Right hindlimb (tissue), 1 donor: ENCODE data around the gene ANTXR1.

Experiments used
- DNase-seq: peaks from one replicate; pipeline ENCODE4 v3.0.0-alpha.2; 2018

The ANTXR1 gene

DNA sequence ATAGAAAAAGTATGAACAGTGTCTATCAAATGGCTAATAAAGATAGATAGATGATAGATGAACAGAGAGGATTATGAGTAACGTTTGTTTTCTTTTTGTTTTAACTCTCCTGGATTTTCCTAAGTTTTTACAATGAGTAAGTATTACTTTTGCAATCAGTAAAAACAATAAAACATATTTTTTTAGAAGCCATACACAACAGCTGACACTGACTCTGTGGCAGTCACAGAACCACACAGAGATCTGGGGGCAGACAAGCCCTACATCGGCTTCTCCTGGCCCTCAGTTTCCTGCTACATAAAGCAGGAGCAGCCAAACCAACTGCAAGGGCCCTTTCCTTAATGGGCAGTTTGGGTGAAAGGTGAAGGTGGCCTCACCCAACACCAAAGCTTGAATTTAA lies 63.6 kb downstream of the ANTXR1 start:
- DNase-seq, result no peak

DNA sequence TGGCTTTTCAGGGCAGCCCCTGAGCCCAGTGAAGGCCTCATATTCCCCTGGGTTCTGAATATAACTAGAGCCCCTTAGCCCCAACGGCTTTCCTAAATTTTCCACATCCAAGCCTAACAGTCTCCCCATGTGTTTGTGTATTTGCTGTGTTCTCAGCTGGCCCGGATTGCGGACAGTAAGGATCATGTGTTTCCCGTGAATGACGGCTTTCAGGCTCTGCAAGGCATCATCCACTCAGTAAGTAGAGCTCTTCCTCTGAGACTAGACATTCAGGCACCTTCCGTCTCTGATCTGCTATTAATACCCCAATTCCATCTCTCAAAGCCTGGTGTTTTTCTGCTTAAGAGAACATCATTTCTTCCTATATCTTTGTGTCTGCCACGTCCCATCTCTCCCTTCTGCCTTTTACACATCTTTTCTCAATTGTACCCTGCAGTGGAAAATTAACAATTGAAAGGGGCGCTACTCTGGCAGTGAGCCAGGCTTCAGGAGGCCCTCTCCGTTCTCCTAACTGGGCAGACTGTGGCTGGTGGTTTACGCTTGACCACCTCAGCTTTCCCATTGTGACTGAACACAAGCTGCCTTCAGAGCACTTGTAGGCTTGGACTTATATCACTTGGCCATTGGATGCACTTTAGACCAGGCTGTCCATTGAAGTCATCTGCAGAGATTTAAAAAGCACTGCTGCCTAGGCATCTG lies 64.4 kb downstream of the ANTXR1 start:
- DNase-seq, result no peak

DNA sequence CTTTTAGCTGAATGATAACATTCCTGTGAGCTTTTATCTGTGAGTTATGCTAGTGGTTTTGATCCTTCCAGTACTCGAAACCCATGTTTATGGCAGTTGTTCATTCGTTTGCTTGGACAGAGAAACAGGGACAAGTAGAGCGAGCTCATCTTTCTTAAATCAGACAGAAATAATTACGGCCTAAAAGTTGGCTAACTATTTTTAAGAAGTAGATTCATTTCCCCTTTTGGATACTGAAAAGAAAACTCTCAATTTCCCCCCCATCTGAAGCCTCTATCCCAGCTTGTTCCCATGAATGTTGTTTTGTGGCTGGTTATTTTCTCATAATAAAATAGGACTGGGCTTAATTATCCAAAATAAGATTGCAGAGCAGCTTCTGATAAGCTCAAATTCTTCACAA lies 67.1 kb downstream of the ANTXR1 start:
- no peak for DNase-seq

DNA sequence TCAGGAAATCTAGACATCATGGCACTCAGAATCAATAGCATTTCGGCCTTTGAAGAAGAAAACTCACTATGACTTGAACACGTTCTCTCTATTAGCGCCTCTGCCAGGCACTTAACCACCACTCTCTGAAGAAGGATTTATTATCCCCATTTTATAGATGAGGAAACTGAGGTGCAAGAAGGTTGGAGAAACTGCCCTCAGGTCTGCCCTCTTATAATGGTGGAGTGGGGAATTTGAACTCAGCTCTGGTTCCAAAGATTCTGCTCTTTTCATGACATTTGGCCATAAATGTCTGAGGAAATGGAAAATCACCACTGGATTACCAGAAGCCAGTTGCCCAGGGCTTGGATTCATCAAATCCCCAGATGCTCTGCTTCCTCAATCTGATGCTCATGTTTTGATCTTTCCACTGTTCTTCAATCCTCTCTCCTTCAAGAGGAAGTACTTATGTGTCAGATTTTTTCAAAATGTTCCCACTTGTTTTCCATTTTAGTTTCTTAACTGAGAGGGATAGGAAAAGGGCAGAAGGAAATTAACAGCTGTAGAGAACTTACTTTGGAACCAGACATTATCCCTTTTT lies 68.1 kb downstream of the ANTXR1 start:
- no peak for DNase-seq

DNA sequence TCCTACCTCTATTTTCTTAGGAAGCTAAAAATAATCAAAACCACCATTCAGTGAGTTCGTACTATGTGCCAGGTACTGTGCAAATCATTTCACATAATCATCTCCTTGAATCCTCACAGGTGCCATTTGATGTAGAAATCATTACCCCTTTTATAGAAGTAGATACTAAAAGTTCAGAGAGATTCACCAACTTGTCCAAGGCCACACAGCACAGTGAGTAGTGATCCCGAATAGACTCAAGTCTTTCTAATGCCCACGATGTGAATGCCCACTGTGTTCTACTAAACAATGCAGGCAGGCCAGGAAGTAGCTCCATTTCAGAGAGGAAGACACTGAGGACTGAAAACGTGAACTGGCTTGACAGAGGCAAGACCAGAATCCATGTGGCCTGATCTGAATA lies 68.8 kb downstream of the ANTXR1 start:
- no peak for DNase-seq

DNA sequence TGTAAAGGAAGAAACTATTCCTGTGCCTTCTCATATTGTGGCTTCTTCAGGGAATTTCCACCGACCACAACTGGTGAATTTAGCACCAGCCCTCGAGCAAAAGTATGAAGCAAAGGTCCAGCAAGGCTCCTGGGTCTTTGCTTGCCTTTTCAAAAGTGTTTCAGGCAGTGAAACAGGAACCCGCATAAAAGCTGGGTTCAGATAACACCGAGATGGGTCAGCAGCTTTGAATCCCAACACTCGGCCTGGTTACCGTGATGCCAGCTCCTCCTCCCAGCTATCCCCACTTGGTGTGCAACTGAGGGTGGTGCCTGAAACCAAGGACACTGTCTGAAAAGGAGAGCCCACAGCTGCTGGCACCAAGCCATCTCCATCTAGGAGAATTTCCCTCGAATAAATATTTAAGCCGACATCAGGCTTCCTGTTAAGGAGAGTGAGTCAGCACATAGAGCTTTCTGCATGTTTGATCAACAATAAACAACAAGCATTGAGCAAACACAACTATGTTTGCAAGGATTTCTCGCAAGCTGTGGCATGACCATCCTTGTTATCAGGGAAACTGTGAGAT lies 69.5 kb downstream of the ANTXR1 start:
- peak; percentile 44 for DNase-seq

DNA sequence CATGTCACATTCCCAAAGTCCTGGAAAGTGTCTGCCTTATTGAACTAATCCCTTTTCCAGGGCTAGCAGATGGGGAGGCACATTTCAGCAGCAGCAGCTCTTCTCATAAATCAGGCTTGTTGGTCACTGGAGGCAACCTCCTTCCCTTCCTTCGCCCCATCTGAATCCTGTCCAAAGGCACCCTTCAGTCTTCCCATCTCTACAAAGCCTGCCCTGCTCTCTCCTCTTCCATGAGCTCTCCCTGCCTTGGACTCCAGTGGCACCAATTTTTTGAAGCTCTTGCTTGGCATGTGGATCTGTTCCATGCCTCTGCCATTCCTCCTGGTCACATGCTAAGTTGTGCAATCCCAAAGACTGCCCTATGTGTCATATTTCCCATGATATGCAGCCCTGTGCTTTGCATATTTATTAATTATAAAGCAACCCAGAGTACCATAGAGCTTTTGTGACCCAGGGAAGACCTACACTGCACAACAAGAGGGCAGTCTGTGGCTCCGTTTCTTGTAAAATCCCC lies 70.3 kb downstream of the ANTXR1 start:
- no peak for DNase-seq

DNA sequence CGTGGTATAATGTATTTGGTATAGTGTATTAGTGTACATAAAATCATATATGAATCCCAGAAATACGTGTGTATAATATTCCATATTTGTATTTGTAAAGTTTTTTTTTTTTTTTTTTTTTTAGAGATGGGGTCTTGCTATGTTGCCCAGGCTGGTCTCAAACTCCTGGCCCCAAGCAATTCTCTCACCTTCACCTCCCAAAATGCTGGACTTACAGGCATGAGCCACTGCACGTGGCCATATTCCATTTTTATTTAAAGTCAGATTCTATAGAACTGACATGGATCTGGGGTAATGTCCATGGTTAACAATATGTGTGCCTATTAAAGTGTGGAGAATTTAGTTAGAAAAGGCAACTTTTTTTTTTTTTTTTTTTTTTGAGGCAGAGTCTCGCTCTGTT lies 71.5 kb downstream of the ANTXR1 start:
- DNase-seq, result no peak

DNA sequence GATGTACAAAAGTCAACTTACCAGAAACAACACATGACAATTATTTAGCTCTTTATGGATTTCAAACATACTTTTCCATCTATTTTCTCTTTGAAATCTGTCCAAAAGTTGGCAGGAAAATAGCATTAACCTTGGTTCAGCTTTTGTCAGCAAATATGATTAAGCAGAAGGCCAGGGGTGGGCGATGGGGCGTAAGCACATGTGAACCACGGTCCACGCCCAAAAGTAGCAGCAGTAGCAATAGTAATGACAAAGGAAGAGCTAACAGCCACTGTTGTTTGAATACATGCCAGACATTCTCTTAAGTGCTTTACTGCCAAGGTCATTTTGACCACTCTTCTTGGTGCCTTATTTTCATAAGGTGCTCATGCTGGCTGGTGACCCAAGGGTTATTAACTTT lies 73.5 kb downstream of the ANTXR1 start:
- DNase-seq, result no peak

DNA sequence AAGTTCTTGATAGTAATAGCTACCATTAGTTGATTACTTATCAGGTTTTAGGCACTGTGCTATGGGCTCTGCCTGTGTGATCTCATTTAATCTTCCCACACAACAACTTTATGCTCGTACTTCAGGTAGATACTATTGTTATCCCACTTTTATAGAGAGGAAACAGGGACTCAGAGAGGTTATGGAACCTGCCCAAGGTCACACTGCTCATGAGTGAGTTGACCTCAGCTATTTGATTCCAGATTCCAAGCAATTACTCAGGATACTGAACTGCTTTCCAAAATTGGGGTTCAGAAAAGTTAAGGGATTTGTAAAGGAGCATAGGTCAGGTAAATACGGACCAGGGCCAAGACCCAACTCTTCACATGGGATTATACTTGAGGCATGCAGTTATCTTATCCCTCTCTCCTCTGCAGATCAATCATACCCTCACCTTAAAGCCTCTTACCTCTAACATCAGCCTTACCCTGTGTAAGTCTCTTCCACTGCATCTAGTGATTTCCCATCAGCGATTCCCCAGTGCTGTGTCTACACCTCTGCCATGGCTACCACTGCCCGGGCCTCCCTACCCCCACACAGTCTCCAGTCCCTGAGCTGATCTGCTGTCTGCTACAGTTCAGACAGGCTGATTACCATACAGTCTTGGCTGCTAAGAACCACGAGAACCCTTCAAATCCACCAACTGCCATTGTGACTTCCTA lies 74.4 kb downstream of the ANTXR1 start:
- no peak for DNase-seq

DNA sequence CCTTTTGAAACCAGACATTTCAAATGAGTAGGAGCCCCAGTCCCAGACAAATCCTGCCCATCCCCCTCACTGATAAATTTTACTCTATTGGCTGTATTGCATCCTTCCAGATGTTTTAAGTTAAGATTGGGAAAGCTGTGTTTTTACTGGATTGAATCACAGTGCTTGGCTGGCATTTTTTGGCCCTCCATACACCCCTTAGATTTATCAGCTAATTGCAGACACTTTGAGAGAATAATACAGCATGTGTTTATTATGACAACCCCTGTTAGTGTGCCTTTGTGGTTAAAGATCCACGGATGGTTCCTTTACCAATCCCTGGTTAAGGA lies 74.9 kb downstream of the ANTXR1 start:
- DNase-seq, result no peak

DNA sequence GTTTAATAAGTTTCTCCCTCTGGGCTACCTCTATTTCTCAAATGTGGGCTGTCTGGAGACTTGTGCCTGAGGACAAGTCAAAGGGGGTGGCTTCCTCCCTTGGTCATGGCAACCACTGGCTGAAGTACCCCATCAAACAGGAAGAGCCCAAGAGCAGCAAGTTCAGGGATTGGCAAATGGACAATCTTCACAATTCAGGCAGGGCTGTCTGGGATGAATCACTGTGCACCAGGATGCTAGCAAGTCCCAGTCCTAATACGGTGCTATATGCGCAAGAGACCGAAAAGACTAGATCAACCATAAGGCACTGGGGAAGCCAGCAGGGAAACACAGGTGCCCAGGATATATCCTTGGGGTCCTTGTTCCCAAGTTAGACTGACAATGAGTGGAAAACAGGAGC lies 75.5 kb downstream of the ANTXR1 start:
- no peak for DNase-seq

DNA sequence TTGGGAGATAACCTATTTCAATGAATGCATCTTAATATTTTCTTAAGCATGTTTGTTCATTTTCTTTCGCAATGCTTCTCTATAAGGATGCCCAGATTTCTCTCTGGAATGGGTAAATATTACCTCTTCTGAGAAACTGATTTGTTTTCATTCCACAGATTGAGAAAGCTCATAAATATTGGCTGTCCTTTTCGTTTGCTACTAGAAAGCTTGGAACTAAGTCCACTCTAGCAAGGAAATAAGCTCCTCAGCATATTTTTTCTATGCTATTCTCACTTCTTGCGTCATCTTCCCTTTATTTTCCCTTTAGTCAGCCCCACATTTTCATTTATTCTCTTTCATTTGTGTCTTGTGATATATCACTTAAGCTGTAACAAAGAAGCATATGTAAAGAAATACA lies 76.3 kb downstream of the ANTXR1 start:
- DNase-seq, result no peak

DNA sequence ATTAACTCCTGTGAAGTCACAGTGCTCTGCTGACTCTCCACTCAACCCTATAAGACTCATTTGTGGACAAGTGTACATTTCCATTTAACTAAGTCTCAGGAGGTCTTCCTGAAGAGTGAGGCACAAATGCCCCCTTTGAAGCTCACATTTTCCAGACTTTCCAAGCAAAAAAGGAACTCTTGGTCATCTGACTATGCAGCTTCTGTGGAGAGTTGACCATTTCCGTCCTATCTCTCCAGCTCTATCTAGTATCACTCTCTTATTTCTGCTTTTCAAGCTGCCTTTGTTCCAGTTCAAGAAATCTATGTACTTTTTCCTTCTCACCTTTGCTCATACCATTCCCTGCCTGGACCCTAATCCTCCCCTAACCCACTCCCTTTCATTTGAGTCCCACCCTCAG lies 77.0 kb downstream of the ANTXR1 start:
- no peak for DNase-seq

DNA sequence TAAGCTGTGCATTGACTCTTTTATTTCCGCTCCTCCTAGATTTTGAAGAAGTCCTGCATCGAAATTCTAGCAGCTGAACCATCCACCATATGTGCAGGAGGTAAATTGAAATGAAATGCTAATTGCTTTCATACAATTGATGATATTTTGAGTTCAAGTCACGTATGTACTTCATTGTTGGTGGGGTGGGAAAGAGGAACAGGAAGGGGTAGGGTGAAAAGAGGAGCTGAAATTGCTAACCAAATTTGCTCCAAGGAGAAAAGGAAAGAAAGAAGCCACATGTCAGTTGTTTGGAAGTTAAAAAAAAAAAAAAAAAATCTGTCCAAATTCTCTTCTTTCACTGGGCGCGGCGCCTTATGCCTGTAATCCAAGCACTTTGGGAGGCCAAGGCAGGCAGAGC lies 77.8 kb downstream of the ANTXR1 start:
- no peak for DNase-seq

DNA sequence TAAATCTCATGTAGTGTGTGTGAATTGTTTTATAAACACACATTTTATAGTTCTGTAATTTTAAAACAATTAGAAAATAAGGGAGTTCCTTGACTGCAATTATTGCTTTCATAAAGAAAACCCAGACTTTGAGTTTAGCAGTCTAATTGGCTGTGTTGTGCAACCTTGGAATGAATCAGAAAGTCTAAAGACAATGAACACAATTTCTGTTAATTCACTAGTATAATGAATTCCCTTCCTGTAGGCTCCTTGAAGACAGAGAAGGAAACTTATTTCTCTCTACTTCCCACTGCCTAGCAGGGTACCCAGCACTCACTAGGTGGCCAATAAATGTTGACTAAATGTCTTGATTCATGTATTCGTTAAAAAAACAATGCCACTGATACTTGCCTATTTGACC lies 79.9 kb downstream of the ANTXR1 start:
- DNase-seq, result no peak

DNA sequence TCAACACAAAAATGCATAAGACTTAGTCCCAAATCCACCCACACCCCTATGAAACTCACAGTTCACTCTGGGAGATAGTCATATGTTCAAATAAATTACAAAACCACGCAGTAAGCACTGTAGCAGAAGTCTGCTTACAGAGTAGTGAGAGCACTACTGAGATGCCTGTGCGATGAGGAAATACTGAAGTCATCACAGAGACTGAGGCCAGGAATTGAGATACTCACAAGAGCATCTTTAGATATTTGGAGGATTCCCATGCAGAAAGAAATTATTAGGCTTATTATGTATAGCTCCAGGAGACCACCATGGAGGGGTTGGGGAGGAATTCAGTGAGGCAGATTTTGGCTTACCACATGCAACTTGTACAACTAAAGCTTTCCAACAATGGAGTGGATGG lies 82.3 kb downstream of the ANTXR1 start:
- DNase-seq, result peak; percentile 66

DNA sequence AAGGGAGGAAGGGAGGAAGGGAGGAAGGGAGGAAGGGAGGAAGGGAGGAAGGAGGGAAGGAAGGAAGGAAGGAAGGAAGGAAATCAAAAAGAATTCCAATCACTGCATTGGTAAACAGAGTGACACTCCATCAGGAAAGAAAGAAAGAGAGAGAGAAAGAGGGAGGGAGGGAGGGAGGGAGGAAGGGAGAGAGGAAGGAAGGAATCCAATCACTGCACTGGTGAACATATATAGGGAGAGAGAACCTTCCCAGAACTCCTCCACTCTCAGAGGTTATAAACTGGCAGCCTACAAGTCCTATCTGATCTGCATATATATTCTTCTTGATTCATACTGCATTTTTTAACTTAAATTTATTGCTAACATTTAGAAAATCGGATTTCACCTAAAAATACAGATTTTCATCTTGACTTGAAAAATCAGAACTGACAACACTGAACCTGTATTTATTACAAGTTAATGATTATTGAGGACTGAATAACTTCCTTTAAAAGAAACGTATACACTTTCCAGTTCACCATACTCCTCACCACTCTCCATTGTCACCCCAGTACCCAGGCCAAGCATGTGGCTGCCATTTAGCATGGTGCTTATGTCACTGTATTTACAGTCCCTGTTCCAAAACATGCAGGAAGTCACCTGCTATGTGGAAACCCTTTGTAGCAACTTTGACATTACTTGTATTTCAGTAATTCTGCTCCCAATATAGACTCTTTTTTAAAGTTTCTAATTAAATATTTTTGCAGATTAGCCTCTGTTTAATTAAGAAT lies 83.5 kb downstream of the ANTXR1 start:
- no peak for DNase-seq

DNA sequence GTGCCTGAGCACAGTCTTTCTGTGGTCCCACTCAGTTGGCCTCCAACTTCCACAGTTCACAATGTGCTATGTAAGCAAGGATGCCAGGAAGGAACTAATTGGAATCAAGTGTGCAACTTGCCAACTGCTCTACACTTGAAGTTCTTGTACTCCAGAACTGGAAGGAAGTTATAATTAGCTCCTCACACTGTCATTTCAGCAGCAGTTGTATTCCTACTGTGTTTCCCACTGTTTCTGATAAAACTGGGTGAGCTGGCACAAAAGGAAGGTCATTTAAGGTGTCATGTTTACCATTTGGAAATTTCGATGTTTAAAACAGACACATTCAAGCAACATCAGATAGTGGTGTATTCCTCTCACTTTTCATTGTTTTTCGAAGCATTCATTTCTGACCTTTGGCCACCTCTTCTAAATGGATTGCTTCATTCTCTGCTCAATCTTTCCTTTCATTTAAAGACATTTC lies 84.2 kb downstream of the ANTXR1 start:
- no peak for DNase-seq

DNA sequence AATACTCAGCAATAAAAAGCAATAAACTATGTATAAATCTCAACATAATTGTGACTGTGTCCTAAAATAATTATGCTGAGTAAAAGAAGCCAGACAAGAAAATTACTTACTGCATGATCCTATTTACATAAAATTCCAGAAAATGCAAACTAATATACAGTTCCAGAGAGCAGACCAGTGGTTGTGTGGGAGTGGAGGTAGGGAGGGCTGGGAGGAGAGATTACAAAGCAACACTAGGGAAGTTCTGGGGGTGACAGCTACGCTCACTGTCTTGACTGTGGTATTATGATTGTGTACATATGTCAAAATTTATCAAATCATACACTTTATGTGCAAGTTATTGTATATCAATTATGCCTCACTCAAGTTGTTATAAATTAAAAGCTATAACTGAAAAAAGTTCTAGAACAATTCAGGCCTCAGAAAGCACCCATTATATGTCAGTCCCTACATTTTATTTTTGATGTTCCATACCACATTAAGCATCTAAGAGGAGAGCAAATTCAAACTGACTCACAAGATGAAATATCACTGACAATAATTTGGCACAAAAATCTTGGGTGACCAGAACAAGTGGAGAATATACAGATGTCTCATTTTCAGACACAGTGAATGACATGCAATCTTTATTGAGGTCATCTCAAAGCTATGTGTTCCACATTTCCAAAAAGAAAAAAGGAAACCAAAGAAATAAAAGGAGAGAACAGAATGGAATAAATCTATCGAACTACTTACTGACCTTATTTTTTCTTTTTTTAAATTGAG lies 85.1 kb downstream of the ANTXR1 start:
- DNase-seq, result no peak

DNA sequence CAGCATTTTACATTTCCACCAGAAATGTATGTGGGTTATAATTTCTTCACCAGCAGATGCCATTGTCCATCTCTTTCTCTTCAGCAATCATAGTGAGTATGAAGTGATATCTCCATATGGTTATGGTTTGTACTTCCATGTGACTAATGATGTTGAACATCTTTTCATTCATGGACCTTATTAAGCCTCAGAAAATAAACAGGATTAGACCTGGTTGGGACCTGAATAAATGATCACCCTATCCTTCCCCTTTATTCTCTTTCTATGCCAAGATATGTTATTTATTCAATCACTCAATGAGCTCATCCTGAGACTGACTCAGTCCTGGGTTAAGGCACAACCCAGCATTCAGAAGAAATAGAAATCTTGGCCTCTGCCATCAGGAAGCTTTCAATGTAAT lies 86.6 kb downstream of the ANTXR1 start:
- no peak for DNase-seq

DNA sequence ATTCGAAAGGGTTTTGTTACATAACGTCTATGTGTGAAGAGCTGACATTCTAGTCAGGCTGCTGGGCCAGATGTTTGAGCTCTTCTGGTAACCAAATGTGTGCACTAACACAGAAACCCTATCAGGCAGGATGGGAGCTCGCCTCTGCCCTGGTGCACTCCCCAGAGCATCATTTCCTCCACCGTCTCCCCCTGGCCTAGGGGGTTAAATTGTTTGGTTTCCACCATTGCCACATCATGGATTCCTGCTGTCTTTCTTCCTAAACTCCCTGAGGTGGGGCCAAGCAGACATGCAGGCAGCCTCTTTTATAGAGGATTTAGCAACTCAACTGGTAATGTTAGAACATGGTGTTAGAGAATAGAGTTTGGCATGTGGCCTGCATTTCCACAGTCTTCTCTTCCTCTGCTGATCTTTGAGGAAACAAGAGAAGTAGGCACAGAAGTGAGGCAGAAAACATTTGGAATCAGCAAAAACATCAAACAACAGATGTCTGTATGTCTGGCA lies 87.3 kb downstream of the ANTXR1 start:
- no peak for DNase-seq
